IMR-90 (cell line): Measurements from ENCODE around the gene VLDLR. TPM values are rescaled to one million over a fixed set of nuclear protein-coding genes. Genes with fewer than 3 reads are reported as not detected.

ENCODE experiments used
- ATAC-seq: fragments of 200-7000 bp; cut with Tn5 transposase; 2 replicates; pipeline ENCODE4 v1.9.1; 2020; ENCODE audit warnings: low read depth, mild to moderate bottlenecking, moderate library complexity
- BruUV-seq: library from RNA; stranded (reverse); fragments of 400-500 nt; replicated peaks from 2 replicates; lab custom pipeline; 2021; lab: Mats Ljungman, UMichigan
- CTCF ChIA-PET: fragments of 300-600 bp; formaldehyde crosslinking; extraction: SDS; loops from one replicate; lab custom pipeline; 2021; ENCODE audit warnings: antibody characterized with exemption; lab: Yijun Ruan, JAX
- POLR2A ChIA-PET: fragments of 300-600 bp; sonication (Branson Sonifier 250); formaldehyde crosslinking; loops from one replicate; lab custom pipeline; 2022; ENCODE audit warnings: antibody characterized with exemption; ENCODE audit not compliant: unreplicated experiment; lab: Charles Lee
- DNase-seq: peaks from one replicate; pipeline ENCODE4 v3.0.0; 2013
- H2AFZ ChIP-seq: replicated peaks from 2 replicates; pipeline ENCODE3; 2013; ENCODE audit warnings: low read length, mild to moderate bottlenecking; ENCODE audit not compliant: poor library complexity
- H2AK5ac ChIP-seq: 2 replicates; pipeline ENCODE4 v1.6.1; 2013; ENCODE audit warnings: low read depth, low read length, inconsistent platforms
- H2AK9ac ChIP-seq: replicated peaks from 2 replicates; pipeline ENCODE3; 2013; ENCODE audit warnings: mild to moderate bottlenecking, low read depth, low read length, moderate library complexity; ENCODE audit not compliant: poor library complexity
- H2BK120ac ChIP-seq: 2 replicates; pipeline ENCODE4 v1.6.1; 2013; ENCODE audit warnings: low read depth, low read length, inconsistent platforms
- H2BK15ac ChIP-seq: 3 replicates; pipeline ENCODE4 v1.6.1; 2013; ENCODE audit warnings: low read depth, low read length, inconsistent platforms
- H2BK20ac ChIP-seq: 2 replicates; pipeline ENCODE4 v1.6.1; 2013; ENCODE audit warnings: low read depth, mild to moderate bottlenecking, inconsistent platforms, low read length, moderate library complexity
- H2BK5ac ChIP-seq: 2 replicates; pipeline ENCODE4 v1.6.1; 2013; ENCODE audit warnings: mild to moderate bottlenecking, low read depth, low read length, inconsistent platforms; ENCODE audit not compliant: poor library complexity, severe bottlenecking
- H3K14ac ChIP-seq: replicated peaks from 2 replicates; pipeline ENCODE4 v1.6.1; 2013; ENCODE audit warnings: low read depth, low read length, inconsistent platforms
- H3K18ac ChIP-seq: 2 replicates; pipeline ENCODE4 v1.6.1; 2013; ENCODE audit warnings: low read depth, low read length, control low read depth
- H3K23ac ChIP-seq: 2 replicates; pipeline ENCODE4 v1.6.1; 2013; ENCODE audit warnings: low read depth, low read length, inconsistent platforms
- H3K27ac ChIP-seq: 2 replicates; pipeline ENCODE4 v1.5.1; 2013; ENCODE audit warnings: mild to moderate bottlenecking, control low read depth, low read length; ENCODE audit not compliant: insufficient read depth
- H3K27me3 ChIP-seq: 2 replicates; pipeline ENCODE4 v1.6.1; 2013; ENCODE audit warnings: low read length; ENCODE audit not compliant: control insufficient read depth, insufficient read depth
- H3K36me3 ChIP-seq: 2 replicates; pipeline ENCODE4 v1.6.1; 2013; ENCODE audit warnings: low read length, mixed read lengths; ENCODE audit not compliant: control insufficient read depth, insufficient read depth
- H3K4ac ChIP-seq: 2 replicates; pipeline ENCODE4 v1.6.1; 2013; ENCODE audit warnings: low read depth, low read length, inconsistent platforms
- H3K4me1 ChIP-seq: 2 replicates; pipeline ENCODE4 v1.6.1; 2013; ENCODE audit warnings: low read length, mixed read lengths; ENCODE audit not compliant: control insufficient read depth, insufficient read depth
- H3K4me2 ChIP-seq: 2 replicates; pipeline ENCODE4 v1.6.1; 2013; ENCODE audit warnings: low read depth, mild to moderate bottlenecking, control low read depth, low read length, moderate library complexity
- H3K4me3 ChIP-seq: 2 replicates; pipeline ENCODE4 v1.5.1; 2013; ENCODE audit warnings: low read depth, mild to moderate bottlenecking, control low read depth, low read length, moderate library complexity; ENCODE audit not compliant: insufficient read depth
- H3K56ac ChIP-seq: 2 replicates; pipeline ENCODE4 v1.6.1; 2013; ENCODE audit warnings: low read length, inconsistent platforms; ENCODE audit not compliant: insufficient read depth; ENCODE audit errors: extremely low read depth
- H3K79me1 ChIP-seq, 2 experiments: 2 replicates each; pipeline ENCODE4 v1.6.1; 2013; ENCODE audit warnings: low read length in 2 of 2, inconsistent platforms in 1 of 2, low read depth in 1 of 2
- H3K9ac ChIP-seq: 2 replicates; pipeline ENCODE4 v1.6.1; 2013; ENCODE audit warnings: low read depth, low read length, control low read depth
- H3K9me1 ChIP-seq: 2 replicates; pipeline ENCODE4 v1.6.1; 2013; ENCODE audit warnings: low read length, inconsistent platforms; ENCODE audit not compliant: insufficient read depth
- H3K9me3 ChIP-seq: 2 replicates; pipeline ENCODE4 v1.6.1; 2013; ENCODE audit warnings: low read length; ENCODE audit not compliant: control insufficient read depth, insufficient read depth
- H4K20me1 ChIP-seq: 2 replicates; pipeline ENCODE4 v1.6.1; 2013; ENCODE audit warnings: low read length, inconsistent platforms; ENCODE audit not compliant: insufficient read depth
- H4K5ac ChIP-seq: 2 replicates; pipeline ENCODE4 v1.6.1; 2013; ENCODE audit warnings: mild to moderate bottlenecking, low read depth, low read length, control low read depth
- H4K8ac ChIP-seq, 2 experiments: 2 replicates each; pipeline ENCODE4 v1.6.1; 2013; ENCODE audit warnings: low read depth in 2 of 2, low read length in 2 of 2, control low read depth in 1 of 2, inconsistent platforms in 1 of 2
- H4K91ac ChIP-seq: 2 replicates; pipeline ENCODE4 v1.6.1; 2013; ENCODE audit warnings: low read depth, low read length, inconsistent platforms; ENCODE audit not compliant: insufficient read depth
- FOS ChIP-seq: fragments of 150-350 bp; IDR thresholded peaks from 2 replicates; pipeline ENCODE4 v1.6.1; 2016; ENCODE audit warnings: low read depth, low read length
- NFE2L2 ChIP-seq: fragments of 150-350 bp; IDR thresholded peaks from 2 replicates; pipeline ENCODE4 v1.6.1; 2016; ENCODE audit warnings: low read depth, mild to moderate bottlenecking, low read length
- RAD21 ChIP-seq: IDR thresholded peaks from 2 replicates; pipeline ENCODE4 v1.6.1; 2012; ENCODE audit warnings: low read length, improper control_type of control experiment
- RCOR1 ChIP-seq: IDR thresholded peaks from 2 replicates; pipeline ENCODE4 v1.6.1; 2012; ENCODE audit warnings: mild to moderate bottlenecking, low read length, improper control_type of control experiment; ENCODE audit not compliant: insufficient replicate concordance
- RFX5 ChIP-seq: IDR thresholded peaks from 2 replicates; pipeline ENCODE4 v1.8.0; 2012; ENCODE audit warnings: low read depth, mild to moderate bottlenecking, low read length, moderate library complexity
- SMC3 ChIP-seq: fragments of 150-350 bp; IDR thresholded peaks from 2 replicates; pipeline ENCODE4 v1.6.1; 2016; ENCODE audit warnings: low read depth, mild to moderate bottlenecking, antibody characterized with exemption, low read length, moderate library complexity
- WGBS, 2 experiments: methylation state at CpG; one replicate each; pipeline versions ENCODE4 v1.1.5 to v1.1.7; 2013; ENCODE audit warnings: missing lambda C conversion rate in 2 of 2; ENCODE audit not compliant: insufficient read length in 1 of 2; ENCODE audit errors: extremely low coverage in 2 of 2; 5-methylcytosine and 5-hydroxymethylcytosine counted together
- dilution Hi-C: fragments of 300-500 bp; cut with HindIII; formaldehyde crosslinking; loops from one replicate; pipeline ENCODE4 v1.14.3; 2018; ENCODE audit warnings: low sequenced_read_pairs; ENCODE audit not compliant: unreplicated experiment
- in situ Hi-C: fragments of 300-500 bp; cut with MboI; formaldehyde crosslinking; loops from 3 replicates; pipeline ENCODE4 v1.14.3; 2019; ENCODE audit warnings: low sequenced_read_pairs, inconsistent platforms, mixed read lengths
- intact Hi-C: fragments of 100-400 bp; cut with micrococcal nuclease; formaldehyde crosslinking; loops from 2 replicates; pipeline ENCODE4 v1.10.0; 2022
- polyA plus RNA-seq, 3 experiments: library from polyadenylated mRNA; depleted of rRNA; stranded (reverse); fragments of >200 nt; gene quantifications; 2 replicates each; pipeline ENCODE4 v1.2.3, GENCODE V29; 2012; ENCODE audit warnings: low replicate concordance in 1 of 3
- total RNA-seq: library from RNA; depleted of rRNA; stranded (reverse); fragments of >200 nt; gene quantifications from 2 replicates; pipeline ENCODE4 v1.2.3, GENCODE V29; 2012

VLDLR gene
- total and polyA plus RNA-seq, 2 of the 4 experiments (the other 2 are of a cell fraction) = 9.0 to 10.2 TPM

DNA sequence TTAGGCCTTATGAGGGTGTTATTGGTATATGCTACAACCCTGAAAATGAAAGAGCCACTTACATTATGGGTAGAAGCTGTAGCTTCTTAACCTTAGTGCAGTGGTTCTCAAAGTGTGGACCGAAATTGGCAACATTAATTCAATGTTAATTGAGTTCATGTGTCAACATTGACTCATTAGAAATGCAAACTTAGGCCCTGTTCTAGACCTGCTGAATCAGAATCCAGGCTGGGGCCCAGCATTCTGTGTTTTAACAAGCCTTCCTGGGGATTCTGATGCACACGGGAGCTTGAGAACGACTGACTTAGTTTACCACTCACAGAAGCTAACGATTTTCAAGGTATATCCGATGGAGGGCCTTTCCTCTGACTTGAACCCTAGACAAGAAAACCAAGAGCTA is 7.3 kb downstream of the VLDLR start:
- no peak overlapping the region for H2AFZ ChIP-seq
- H3K4me2 ChIP-seq = no peak overlapping the region
- H3K36me3 ChIP-seq = no peaks in the 10 kb centered on the region
- no peaks in the 10 kb centered on the region for H3K27me3 ChIP-seq
- H3K18ac ChIP-seq = no peak overlapping the region
- H3K4me3 ChIP-seq = no peak overlapping the region
- no peak overlapping the region for H2BK20ac ChIP-seq
- no peak overlapping the region for H3K14ac ChIP-seq
- ATAC-seq = no peak
- no TSS peak for BruUV-seq
- in situ Hi-C loops = loop anchor here (10.0 kb wide), 1 partner anchor 206 kb away; no protein-coding TSS in a partner anchor
- no peak overlapping the region for H2AK9ac ChIP-seq
- dilution Hi-C loops = no loop called here
- POLR2A ChIA-PET = no interaction called here
- intact Hi-C loops = no loop called here
- H3K56ac ChIP-seq = no peak overlapping the region
- no peak overlapping the region for H2BK15ac ChIP-seq
- no peak overlapping the region for H4K5ac ChIP-seq
- no peak overlapping the region for H3K27ac ChIP-seq
- 100% methylated on average over 4 of the region's 5 CpGs; no CpG with 5 or more reads in 1 of the 2 experiments for WGBS, 2 experiments
- H3K9me3 ChIP-seq = no peaks in the 10 kb centered on the region
- H3K79me1 ChIP-seq = peaks cover 20 to 56% of the 10 kb centered on the region in 2 experiments
- no peak overlapping the region for H4K8ac ChIP-seq
- no peak overlapping the region for H3K4ac ChIP-seq
- H3K9ac ChIP-seq = no peak overlapping the region
- peaks cover 31% of the 10 kb centered on the region; the same call in 1 of the 2 replicates for H4K20me1 ChIP-seq
- peaks cover 2% of the 10 kb centered on the region for H3K4me1 ChIP-seq
- 0 out of 2 replicates have a peak, but pooled peaks cover 3% of the 10 kb centered on the region for H3K9me1 ChIP-seq
- no peak overlapping the region for H2BK5ac ChIP-seq
- no peak overlapping the region for H3K23ac ChIP-seq
- no peak for DNase-seq
- no peak overlapping the region for H2AK5ac ChIP-seq
- no peak overlapping the region for H2BK120ac ChIP-seq
- CTCF ChIA-PET = interaction anchor here (1.7 kb wide), 1 partner anchor 18 kb away, joined by 11 read pairs; no protein-coding TSS in a partner anchor
- H4K91ac ChIP-seq = no peak overlapping the region
- TF ChIP-seq RCOR1 = no peak
- TF ChIP-seq RAD21 = no peak
- no peak for TF ChIP-seq FOS
- TF ChIP-seq SMC3 = no peak
- no peak for TF ChIP-seq RFX5
- TF ChIP-seq NFE2L2 = no peak
